PC-9 (cell line): ENCODE data around the gene IRS2. TPM values are rescaled to one million over a fixed set of nuclear protein-coding genes. Genes with fewer than 3 reads are reported as not detected.

Experiments
- BruUV-seq: library from RNA; stranded (reverse); fragments of 400-500 nt; replicated peaks from 2 replicates; lab custom pipeline; 2021; lab: Mats Ljungman, UMichigan
- CTCF ChIA-PET: fragments of 300-600 bp; sonication (Branson Sonifier 250); formaldehyde crosslinking; loops from one replicate; lab custom pipeline; 2022; ENCODE audit warnings: antibody characterized with exemption; lab: Charles Lee
- POLR2A ChIA-PET: fragments of 300-600 bp; sonication (Branson Sonifier 250); formaldehyde crosslinking; loops from one replicate; lab custom pipeline; 2022; ENCODE audit warnings: antibody characterized with exemption; ENCODE audit not compliant: unreplicated experiment; lab: Charles Lee
- DNase-seq, 2 experiments: peaks; one replicate each; pipeline versions ENCODE4 v3.0.0 to v3.0.0-alpha.2; 2015 to 2022; ENCODE audit warnings: mixed read lengths in 1 of 2
- H2AFZ ChIP-seq: fragments of 200-600 bp; sonication (generic); 2 replicates; pipeline ENCODE4 v1.8.1; 2017; ENCODE audit warnings: antibody characterized with exemption
- H3F3A ChIP-seq: fragments of 200-600 bp; sonication (generic); 2 replicates; pipeline ENCODE4 v1.8.1; 2017; ENCODE audit warnings: antibody characterized with exemption, mild to moderate bottlenecking, low read depth; ENCODE audit not compliant: insufficient read depth
- H3K27ac ChIP-seq: fragments of 200-600 bp; sonication (generic); 2 replicates; pipeline ENCODE4 v1.6.1; 2016; ENCODE audit warnings: mixed run types
- H3K27me3 ChIP-seq: fragments of 200-600 bp; sonication (generic); 2 replicates; pipeline ENCODE4 v1.6.1; 2016; ENCODE audit warnings: low read depth, mixed run types; ENCODE audit not compliant: insufficient read depth
- H3K36me3 ChIP-seq: fragments of 200-600 bp; sonication (generic); 2 replicates; pipeline ENCODE4 v1.6.1; 2016; ENCODE audit warnings: low read depth, mixed run types
- H3K4me1 ChIP-seq: fragments of 200-600 bp; sonication (generic); replicated peaks from 2 replicates; pipeline ENCODE4 v1.6.1; 2016; ENCODE audit warnings: mixed run types; ENCODE audit not compliant: insufficient read depth
- H3K4me2 ChIP-seq: fragments of 200-600 bp; sonication (generic); 2 replicates; pipeline ENCODE4 v1.6.1; 2017; ENCODE audit warnings: mixed run types
- H3K4me3 ChIP-seq: fragments of 200-600 bp; sonication (generic); 2 replicates; pipeline ENCODE4 v1.6.1; 2016; ENCODE audit warnings: mixed run types
- H3K79me2 ChIP-seq: fragments of 200-600 bp; sonication (generic); 2 replicates; pipeline ENCODE4 v1.6.1; 2017; ENCODE audit warnings: low read depth, mixed run types
- H3K9me2 ChIP-seq: fragments of 200-600 bp; sonication (generic); 2 replicates; pipeline ENCODE4 v1.8.1; 2017; ENCODE audit warnings: mild to moderate bottlenecking; ENCODE audit not compliant: insufficient read depth
- H3K9me3 ChIP-seq: fragments of 200-600 bp; sonication (generic); 2 replicates; pipeline ENCODE4 v1.8.1; 2016; ENCODE audit warnings: low read depth; ENCODE audit not compliant: insufficient read depth
- H4K20me1 ChIP-seq: fragments of 200-600 bp; sonication (generic); 2 replicates; pipeline ENCODE4 v1.8.1; 2017; ENCODE audit not compliant: insufficient read depth
- CTCF ChIP-seq: fragments of 200-600 bp; sonication (generic); conservative IDR thresholded peaks from 2 replicates; pipeline ENCODE4 v1.6.1; 2017; ENCODE audit warnings: mixed run types, antibody characterized with exemption, mild to moderate bottlenecking, moderate library complexity
- EZH2 ChIP-seq: fragments of 200-600 bp; sonication (generic); IDR thresholded peaks from 2 replicates; pipeline ENCODE4 v1.8.0; 2017; ENCODE audit warnings: antibody characterized with exemption, low read depth
- intact Hi-C: fragments of 100-400 bp; cut with micrococcal nuclease; formaldehyde crosslinking; loops from one replicate; pipeline ENCODE4 v1.10.0; 2022; ENCODE audit not compliant: unreplicated experiment
- total RNA-seq: library from RNA; stranded (reverse); gene quantifications from 2 replicates; pipeline ENCODE4 v1.2.3, GENCODE V29; 2021

Gene IRS2
- total RNA-seq, 1 experiment from 2014 or later = 31.3 TPM

DNA sequence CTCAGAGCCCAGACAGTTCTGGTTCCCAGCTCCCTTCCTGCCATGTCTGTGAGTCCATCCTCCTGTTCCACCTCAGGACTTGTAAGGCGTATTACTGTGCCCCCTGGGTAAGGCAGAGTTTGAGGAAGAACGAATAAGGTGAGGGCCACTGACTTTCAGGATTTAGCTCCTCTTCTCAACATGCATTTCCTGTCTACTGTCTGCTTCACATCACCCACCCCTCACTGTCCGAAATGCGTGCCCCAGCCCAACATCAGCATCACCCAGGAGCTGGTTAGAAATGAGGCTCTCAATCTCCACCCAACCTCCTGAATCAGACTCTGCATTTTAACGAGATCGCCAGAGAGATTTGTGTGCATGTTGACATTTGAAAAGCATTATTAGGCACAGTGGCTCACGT, 44.4 kb downstream of the IRS2 start:
- ChIA-PET POLR2A (interaction anchor here (0.7 kb wide), 1 partner anchor 397 kb away, joined by 3 read pairs; no protein-coding TSS in a partner anchor), CTCF (no interaction called here)
- Histone ChIP-seq H4K20me1 (no peaks in the 10 kb centered on the region), H3K9me2 (no peaks in the 10 kb centered on the region), H3K4me2 (no peak overlapping the region), H3K36me3 (peaks cover 7% of the 10 kb centered on the region; the same call in 1 of the 2 replicates), H3K27ac (no peak overlapping the region), H3K27me3 (no peaks in the 10 kb centered on the region), H2AFZ (no peak overlapping the region), H3K4me3 (no peak overlapping the region), H3F3A (peaks cover 36% of the 10 kb centered on the region), H3K4me1 (peaks cover 45% of the 10 kb centered on the region), H3K9me3 (peaks cover 5% of the 10 kb centered on the region; the same call in 1 of the 2 replicates), H3K79me2 (0 out of 2 replicates have a peak, but pooled peaks cover 4% of the 10 kb centered on the region)
- no peak for TF ChIP-seq EZH2
- no peak for TF ChIP-seq CTCF
- DNase-seq = no peak
- no TSS peak for BruUV-seq
- intact Hi-C loops = loop anchor here (10.0 kb wide), 1 partner anchor 407 kb away; no protein-coding TSS in a partner anchor

DNA sequence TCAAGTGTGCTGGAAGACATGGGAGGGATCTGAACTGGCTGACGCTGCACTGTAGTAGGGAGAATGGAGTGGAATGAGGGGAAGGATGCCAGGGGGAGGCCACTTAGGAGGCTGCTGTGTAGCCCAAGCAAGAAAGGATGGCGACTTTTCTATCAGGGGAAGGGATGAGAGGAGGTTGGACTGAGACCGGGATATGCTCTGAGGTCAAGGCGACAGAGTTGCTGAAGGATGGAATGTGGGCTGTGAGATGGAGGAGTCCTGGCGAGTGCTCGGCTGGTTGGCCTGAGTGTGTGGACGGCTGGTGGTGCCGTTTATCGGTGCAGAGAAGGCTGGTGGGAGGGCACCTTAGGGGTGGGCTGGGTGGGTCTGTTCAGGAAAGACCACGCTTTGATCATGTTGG, 45.7 kb downstream of the IRS2 start:
- Histone ChIP-seq H3K27ac (no peak overlapping the region), H4K20me1 (no peaks in the 10 kb centered on the region), H3K9me3 (peaks cover 5% of the 10 kb centered on the region; the same call in 1 of the 2 replicates), H2AFZ (no peak overlapping the region), H3K4me2 (no peak overlapping the region), H3F3A (peaks cover 36% of the 10 kb centered on the region), H3K79me2 (0 out of 2 replicates have a peak, but pooled peaks cover 4% of the 10 kb centered on the region), H3K9me2 (no peaks in the 10 kb centered on the region), H3K36me3 (no peaks in the 10 kb centered on the region; the same call in 1 of the 2 replicates), H3K4me1 (peaks cover 48% of the 10 kb centered on the region), H3K4me3 (no peak overlapping the region), H3K27me3 (no peaks in the 10 kb centered on the region)
- ChIA-PET CTCF (no interaction called here), POLR2A (no interaction called here)
- TF ChIP-seq EZH2 (no peak), CTCF (no peak)
- intact Hi-C loops = loop anchor here (10.0 kb wide), 1 partner anchor 406 kb away; no protein-coding TSS in a partner anchor
- no peak for DNase-seq
- no TSS peak for BruUV-seq

GRCh38 chr13:109740121-109740520, 46.3 kb downstream of the IRS2 start:
- H4K20me1 ChIP-seq = no peaks in the 10 kb centered on the region
- ChIA-PET CTCF (no interaction called here), POLR2A (no interaction called here)
- H3K4me3 ChIP-seq = no peak overlapping the region
- no peak overlapping the region for H2AFZ ChIP-seq
- intact Hi-C loops = loop anchor here (10.0 kb wide), 1 partner anchor 405 kb away; no protein-coding TSS in a partner anchor
- 0 out of 2 replicates have a peak, but pooled peaks cover 4% of the 10 kb centered on the region for H3K79me2 ChIP-seq
- H3F3A ChIP-seq = peaks cover 30% of the 10 kb centered on the region
- no peaks in the 10 kb centered on the region; the same call in 1 of the 2 replicates for H3K36me3 ChIP-seq
- DNase-seq = no peak
- no peaks in the 10 kb centered on the region for H3K9me2 ChIP-seq
- TF ChIP-seq EZH2 = no peak
- no peak for TF ChIP-seq CTCF
- peaks cover 48% of the 10 kb centered on the region for H3K4me1 ChIP-seq
- H3K27ac ChIP-seq = no peak overlapping the region
- H3K9me3 ChIP-seq = 0 out of 2 replicates have a peak, but pooled peaks cover 5% of the 10 kb centered on the region
- BruUV-seq = no TSS peak
- H3K4me2 ChIP-seq = no peak overlapping the region
- H3K27me3 ChIP-seq = no peaks in the 10 kb centered on the region
